ENCODE data around the gene TMEM200C. TPM values are rescaled to one million over a fixed set of nuclear protein-coding genes. Genes with fewer than 3 reads are reported as not detected.

TMEM200C gene
- 0.04 TPM for polyA plus RNA-seq (2013)

GRCh38 chr18:5895299-5895875, at the start of gene TMEM200C:
Gene TMEM200C (minus strand): TSS chr18:5895522. CDS start chr18:5892063, 3,459 bp downstream.
- CTCF ChIA-PET = no interaction called here
- DNase-seq = peak in 2 of 3 donors; percentile 54 to 64
- H3K4me3 ChIP-seq (ENCODE audit: control insufficient read depth in 1 of 7, extremely low read depth in 1 of 7, insufficient read depth in 4 of 7, low read depth in 2 of 7, low read length in 6 of 7) = peak within 1 kb of the TSS in 6 of 7 experiments; percentile 10 to 64 (median 49)

GRCh38 chr18:5944448-5944847, 49.1 kb upstream of the TMEM200C start:
- no peaks in the 10 kb centered on the region for H3K36me3 ChIP-seq (ENCODE audit: control insufficient read depth in 4 of 4, insufficient read depth in 4 of 4, low read length in 3 of 4)
- CTCF ChIA-PET = no interaction called here
- no peaks in the 10 kb centered on the region for H3K9me3 ChIP-seq (ENCODE audit: control extremely low read depth in 1 of 5, control insufficient read depth in 4 of 5, insufficient read depth in 2 of 5, low read depth in 1 of 5, low read length in 4 of 5)
- DNase-seq = no peak
- H3K4me1 ChIP-seq (ENCODE audit: control extremely low read depth in 1 of 4, control insufficient read depth in 4 of 4, insufficient read depth in 4 of 4, low read length in 3 of 4) = peaks cover 0 to 4% (median 0%) of the 10 kb centered on the region in 4 experiments
- POLR2A ChIA-PET = no interaction called here
- no CpG with 5 or more reads among the region's 3 CpGs for WGBS (ENCODE audit: insufficient coverage)
- no peak overlapping the region for H3K4me3 ChIP-seq (ENCODE audit: control insufficient read depth in 1 of 7, extremely low read depth in 1 of 7, insufficient read depth in 4 of 7, low read depth in 2 of 7, low read length in 6 of 7)
- no peak overlapping the region for H3K27ac ChIP-seq (ENCODE audit: insufficient read depth in 1 of 2, low read depth in 1 of 2, low read length in 2 of 2, poor library complexity in 1 of 2, severe bottlenecking in 2 of 2)
- peaks cover 0 to 3% (median 0%) of the 10 kb centered on the region in 5 experiments for H3K27me3 ChIP-seq (replicated peaks in 2 of 5; ENCODE audit: control insufficient read depth in 4 of 5, insufficient read depth in 5 of 5, low read length in 4 of 5)

More at GRCh38 chr18:5895299-5895875, at the start of gene TMEM200C:
- peaks cover 33 to 95% (median 51%) of the 10 kb centered on the region in 5 experiments for H3K27me3 ChIP-seq (replicated peaks in 2 of 5; ENCODE audit: control insufficient read depth in 4 of 5, insufficient read depth in 5 of 5, low read length in 4 of 5)
- WGBS (ENCODE audit: insufficient coverage) = 0% methylated on average over 37 of the region's 83 CpGs
- POLR2A ChIA-PET = interaction anchor here (0.6 kb wide), 1 partner anchor 222 kb away, joined by 4 read pairs; no protein-coding TSS in a partner anchor
- H3K4me1 ChIP-seq (ENCODE audit: control extremely low read depth in 1 of 4, control insufficient read depth in 4 of 4, insufficient read depth in 4 of 4, low read length in 3 of 4) = peaks cover 0 to 25% (median 14%) of the 10 kb centered on the region in 4 experiments
- H3K27ac ChIP-seq (ENCODE audit: insufficient read depth in 1 of 2, low read depth in 1 of 2, low read length in 2 of 2, poor library complexity in 1 of 2, severe bottlenecking in 2 of 2) = no peak within 1 kb of the TSS
- no peaks in the 10 kb centered on the region for H3K36me3 ChIP-seq (ENCODE audit: control insufficient read depth in 4 of 4, insufficient read depth in 4 of 4, low read length in 3 of 4)
- peaks cover 0 to 4% (median 0%) of the 10 kb centered on the region in 5 experiments for H3K9me3 ChIP-seq (ENCODE audit: control extremely low read depth in 1 of 5, control insufficient read depth in 4 of 5, insufficient read depth in 2 of 5, low read depth in 1 of 5, low read length in 4 of 5)

GRCh38 chr18:5943514-5943913, 48.2 kb upstream of the TMEM200C start:
- no peak overlapping the region for H3K27ac ChIP-seq (ENCODE audit: insufficient read depth in 1 of 2, low read depth in 1 of 2, low read length in 2 of 2, poor library complexity in 1 of 2, severe bottlenecking in 2 of 2)
- ChIA-PET POLR2A (no interaction called here), CTCF (no interaction called here)
- peaks cover 0 to 4% (median 0%) of the 10 kb centered on the region in 4 experiments for H3K4me1 ChIP-seq (ENCODE audit: control extremely low read depth in 1 of 4, control insufficient read depth in 4 of 4, insufficient read depth in 4 of 4, low read length in 3 of 4)
- no peaks in the 10 kb centered on the region for H3K9me3 ChIP-seq (ENCODE audit: control extremely low read depth in 1 of 5, control insufficient read depth in 4 of 5, insufficient read depth in 2 of 5, low read depth in 1 of 5, low read length in 4 of 5)
- DNase-seq = peak in 1 of 3 donors; percentile 28
- 52% methylated on average over 5 of the region's 5 CpGs for WGBS (ENCODE audit: insufficient coverage)
- H3K36me3 ChIP-seq (ENCODE audit: control insufficient read depth in 4 of 4, insufficient read depth in 4 of 4, low read length in 3 of 4) = no peaks in the 10 kb centered on the region
- H3K27me3 ChIP-seq (replicated peaks in 2 of 5; ENCODE audit: control insufficient read depth in 4 of 5, insufficient read depth in 5 of 5, low read length in 4 of 5) = peaks cover 0 to 3% (median 0%) of the 10 kb centered on the region in 5 experiments
- no peak overlapping the region for H3K4me3 ChIP-seq (ENCODE audit: control insufficient read depth in 1 of 7, extremely low read depth in 1 of 7, insufficient read depth in 4 of 7, low read depth in 2 of 7, low read length in 6 of 7)

- DNase-seq = peak; percentile 1 to 75 (median 51)
- Histone ChIP-seq H3K4me3 (ENCODE audit: control insufficient read depth in 1 of 7, extremely low read depth in 1 of 7, insufficient read depth in 4 of 7, low read depth in 2 of 7, low read length in 6 of 7) (no peak overlapping the region), H3K4me1 (ENCODE audit: control extremely low read depth in 1 of 4, control insufficient read depth in 4 of 4, insufficient read depth in 4 of 4, low read length in 3 of 4) (peaks cover 0 to 4% (median 0%) of the 10 kb centered on the region in 4 experiments), H3K27ac (ENCODE audit: insufficient read depth in 1 of 2, low read depth in 1 of 2, low read length in 2 of 2, poor library complexity in 1 of 2, severe bottlenecking in 2 of 2) (no peak overlapping the region), H3K36me3 (ENCODE audit: control insufficient read depth in 4 of 4, insufficient read depth in 4 of 4, low read length in 3 of 4) (no peaks in the 10 kb centered on the region), H3K9me3 (ENCODE audit: control extremely low read depth in 1 of 5, control insufficient read depth in 4 of 5, insufficient read depth in 2 of 5, low read depth in 1 of 5, low read length in 4 of 5) (no peaks in the 10 kb centered on the region), H3K27me3 (replicated peaks in 2 of 5; ENCODE audit: control insufficient read depth in 4 of 5, insufficient read depth in 5 of 5, low read length in 4 of 5) (peaks cover 0 to 3% (median 0%) of the 10 kb centered on the region in 5 experiments)
- WGBS (ENCODE audit: insufficient coverage) = 36% methylated on average over 4 of the region's 6 CpGs
- ChIA-PET POLR2A (no interaction called here), CTCF (no interaction called here)
Observed at GRCh38 chr18:5942591-5942990, 47.3 kb upstream of the TMEM200C start.

- Histone ChIP-seq H3K27me3 (replicated peaks in 2 of 5; ENCODE audit: control insufficient read depth in 4 of 5, insufficient read depth in 5 of 5, low read length in 4 of 5) (peaks cover 0 to 3% (median 0%) of the 10 kb centered on the region in 5 experiments), H3K36me3 (ENCODE audit: control insufficient read depth in 4 of 4, insufficient read depth in 4 of 4, low read length in 3 of 4) (no peaks in the 10 kb centered on the region), H3K27ac (ENCODE audit: insufficient read depth in 1 of 2, low read depth in 1 of 2, low read length in 2 of 2, poor library complexity in 1 of 2, severe bottlenecking in 2 of 2) (no peak overlapping the region), H3K9me3 (ENCODE audit: control extremely low read depth in 1 of 5, control insufficient read depth in 4 of 5, insufficient read depth in 2 of 5, low read depth in 1 of 5, low read length in 4 of 5) (no peaks in the 10 kb centered on the region), H3K4me3 (ENCODE audit: control insufficient read depth in 1 of 7, extremely low read depth in 1 of 7, insufficient read depth in 4 of 7, low read depth in 2 of 7, low read length in 6 of 7) (no peak overlapping the region), H3K4me1 (ENCODE audit: control extremely low read depth in 1 of 4, control insufficient read depth in 4 of 4, insufficient read depth in 4 of 4, low read length in 3 of 4) (peaks cover 0 to 4% (median 0%) of the 10 kb centered on the region in 4 experiments)
- POLR2A ChIA-PET = no interaction called here
- 90% methylated on average over 2 of the region's 3 CpGs for WGBS (ENCODE audit: insufficient coverage)
- CTCF ChIA-PET = no interaction called here
- DNase-seq = peak in 1 of 3 donors; percentile 4
Observed at GRCh38 chr18:5941890-5942289, 46.6 kb upstream of the TMEM200C start.

GRCh38 chr18:5939801-5940667, 44.7 kb upstream of the TMEM200C start:
- Histone ChIP-seq H3K9me3 (ENCODE audit: control extremely low read depth in 1 of 5, control insufficient read depth in 4 of 5, insufficient read depth in 2 of 5, low read depth in 1 of 5, low read length in 4 of 5) (no peaks in the 10 kb centered on the region), H3K4me3 (ENCODE audit: control insufficient read depth in 1 of 7, extremely low read depth in 1 of 7, insufficient read depth in 4 of 7, low read depth in 2 of 7, low read length in 6 of 7) (no peak overlapping the region), H3K4me1 (ENCODE audit: control extremely low read depth in 1 of 4, control insufficient read depth in 4 of 4, insufficient read depth in 4 of 4, low read length in 3 of 4) (peaks cover 0 to 4% (median 0%) of the 10 kb centered on the region in 4 experiments), H3K36me3 (ENCODE audit: control insufficient read depth in 4 of 4, insufficient read depth in 4 of 4, low read length in 3 of 4) (no peaks in the 10 kb centered on the region), H3K27ac (ENCODE audit: insufficient read depth in 1 of 2, low read depth in 1 of 2, low read length in 2 of 2, poor library complexity in 1 of 2, severe bottlenecking in 2 of 2) (no peak overlapping the region), H3K27me3 (replicated peaks in 2 of 5; ENCODE audit: control insufficient read depth in 4 of 5, insufficient read depth in 5 of 5, low read length in 4 of 5) (peaks cover 0 to 3% (median 0%) of the 10 kb centered on the region in 5 experiments)
- WGBS (ENCODE audit: insufficient coverage) = 96% methylated on average over 7 of the region's 7 CpGs
- POLR2A ChIA-PET = no interaction called here
- CTCF ChIA-PET = no interaction called here
- no peak for DNase-seq

- Histone ChIP-seq H3K27ac (ENCODE audit: insufficient read depth in 1 of 2, low read depth in 1 of 2, low read length in 2 of 2, poor library complexity in 1 of 2, severe bottlenecking in 2 of 2) (no peak overlapping the region), H3K4me1 (ENCODE audit: control extremely low read depth in 1 of 4, control insufficient read depth in 4 of 4, insufficient read depth in 4 of 4, low read length in 3 of 4) (no peaks in the 10 kb centered on the region), H3K4me3 (ENCODE audit: control insufficient read depth in 1 of 7, extremely low read depth in 1 of 7, insufficient read depth in 4 of 7, low read depth in 2 of 7, low read length in 6 of 7) (no peak overlapping the region), H3K36me3 (ENCODE audit: control insufficient read depth in 4 of 4, insufficient read depth in 4 of 4, low read length in 3 of 4) (no peaks in the 10 kb centered on the region), H3K9me3 (ENCODE audit: control extremely low read depth in 1 of 5, control insufficient read depth in 4 of 5, insufficient read depth in 2 of 5, low read depth in 1 of 5, low read length in 4 of 5) (no peaks in the 10 kb centered on the region), H3K27me3 (replicated peaks in 2 of 5; ENCODE audit: control insufficient read depth in 4 of 5, insufficient read depth in 5 of 5, low read length in 4 of 5) (peaks cover 0 to 4% (median 0%) of the 10 kb centered on the region in 5 experiments)
- 97% methylated on average over 3 of the region's 3 CpGs for WGBS (ENCODE audit: insufficient coverage)
- CTCF ChIA-PET = interaction anchor here (1.3 kb wide), 1 partner anchor 40 kb away, joined by 3 read pairs; no protein-coding TSS in a partner anchor
- DNase-seq = no peak
- POLR2A ChIA-PET = no interaction called here
Observed at GRCh38 chr18:5937795-5938194, 42.5 kb upstream of the TMEM200C start.

Data from common myeloid progenitor, CD34-positive (primary cell).